Neuronal stem cell (in vitro differentiated cells): Measurements from ENCODE around the gene ORC3.
"Not testable (repeated sequence)": the region's sequence is repeated elsewhere in the genome, so short reads cannot be mapped to it uniquely, and the experiment has no call there.

Experiments
- DNase-seq: peaks from one replicate; pipeline ENCODE4 v3.0.0-alpha.2; 2013; ENCODE audit warnings: low spot score
- H2AFZ ChIP-seq: one replicate; pipeline ENCODE4 v1.6.1; 2013; ENCODE audit warnings: mild to moderate bottlenecking, low read length, inconsistent platforms
- H2AK5ac ChIP-seq: 2 replicates; pipeline ENCODE4 v1.6.1; 2013; ENCODE audit warnings: low read depth, mild to moderate bottlenecking, inconsistent platforms, low read length, moderate library complexity, mixed read lengths
- H2BK120ac ChIP-seq: 2 replicates; pipeline ENCODE4 v1.6.1; 2013; ENCODE audit warnings: low read depth, mild to moderate bottlenecking, inconsistent platforms, low read length, moderate library complexity, mixed read lengths
- H2BK12ac ChIP-seq: one replicate; pipeline ENCODE4 v1.6.1; 2013; ENCODE audit warnings: low read length, inconsistent platforms
- H2BK15ac ChIP-seq: 2 replicates; pipeline ENCODE4 v1.6.1; 2013; ENCODE audit warnings: mild to moderate bottlenecking, low read length, inconsistent platforms, mixed read lengths
- H2BK5ac ChIP-seq: one replicate; pipeline ENCODE4 v1.6.1; 2013; ENCODE audit warnings: inconsistent platforms, mild to moderate bottlenecking, low read length, moderate library complexity
- H3K14ac ChIP-seq: one replicate; pipeline ENCODE4 v1.6.1; 2013; ENCODE audit warnings: low read length, inconsistent platforms
- H3K18ac ChIP-seq: 2 replicates; pipeline ENCODE4 v1.6.1; 2013; ENCODE audit warnings: low read length, inconsistent platforms
- H3K23ac ChIP-seq: 2 replicates; pipeline ENCODE4 v1.6.1; 2013; ENCODE audit warnings: low read depth, mild to moderate bottlenecking, mixed read lengths, low read length, inconsistent platforms; ENCODE audit not compliant: poor library complexity
- H3K27ac ChIP-seq: replicated peaks from 3 replicates; pipeline ENCODE4 v1.5.1; 2013; ENCODE audit warnings: low read length, inconsistent platforms
- H3K27me3 ChIP-seq, 3 experiments: 2 replicates each; pipeline ENCODE4 v1.6.1; 2013; ENCODE audit warnings: low read length in 3 of 3, mild to moderate bottlenecking in 2 of 3, inconsistent platforms in 1 of 3, low read depth in 1 of 3, mixed read lengths in 1 of 3, moderate library complexity in 1 of 3; ENCODE audit not compliant: control insufficient read depth in 3 of 3, insufficient read depth in 3 of 3
- H3K36me3 ChIP-seq, 2 donors: replicated peaks in 1 of 2; 2 replicates each; pipeline ENCODE4 v1.6.1; 2013; ENCODE audit warnings: low read length in 2 of 2; ENCODE audit not compliant: control insufficient read depth in 2 of 2, insufficient read depth in 2 of 2
- H3K4ac ChIP-seq: 2 replicates; pipeline ENCODE4 v1.6.1; 2013; ENCODE audit warnings: inconsistent platforms, mild to moderate bottlenecking, low read length, moderate library complexity
- H3K4me1 ChIP-seq, 2 donors: 1 replicate in 1 of 2; 2 replicates in 1 of 2; pipeline ENCODE4 v1.6.1; 2013; ENCODE audit warnings: low read length in 2 of 2, low read depth in 1 of 2; ENCODE audit not compliant: control insufficient read depth in 2 of 2, insufficient read depth in 1 of 2
- H3K4me2 ChIP-seq: one replicate; pipeline ENCODE4 v1.6.1; 2013; ENCODE audit warnings: mild to moderate bottlenecking, low read length, inconsistent platforms; ENCODE audit not compliant: insufficient read depth, poor library complexity, severe bottlenecking
- H3K4me3 ChIP-seq, 2 donors: 2 replicates each; pipeline ENCODE4 v1.5.1; 2013; ENCODE audit warnings: low read length in 2 of 2, mild to moderate bottlenecking in 2 of 2, inconsistent platforms in 1 of 2, moderate library complexity in 1 of 2
- H3K79me1 ChIP-seq: one replicate; pipeline ENCODE4 v1.6.1; 2013; ENCODE audit warnings: low read depth, mild to moderate bottlenecking, inconsistent platforms, low read length, moderate library complexity
- H3K9ac ChIP-seq: one replicate; pipeline ENCODE4 v1.6.1; 2013; ENCODE audit warnings: mild to moderate bottlenecking, low read depth, low read length, inconsistent platforms; ENCODE audit not compliant: poor library complexity
- H3K9me3 ChIP-seq, 2 donors: replicated peaks in 1 of 2; 2 replicates each; pipeline versions ENCODE3 to v1.6.1; 2013; ENCODE audit warnings: low read length in 2 of 2, mild to moderate bottlenecking in 2 of 2, inconsistent platforms in 1 of 2, low read depth in 1 of 2, mixed read lengths in 1 of 2, moderate library complexity in 1 of 2; ENCODE audit not compliant: control insufficient read depth in 2 of 2, insufficient read depth in 1 of 2
- H4K8ac ChIP-seq: one replicate; pipeline ENCODE4 v1.6.1; 2013; ENCODE audit warnings: low read depth, mild to moderate bottlenecking, inconsistent platforms, low read length, moderate library complexity
- H4K91ac ChIP-seq: one replicate; pipeline ENCODE4 v1.6.1; 2013; ENCODE audit warnings: low read length, low read depth, mild to moderate bottlenecking, inconsistent platforms; ENCODE audit not compliant: poor library complexity
- WGBS, 2 donors: extraction: QIAGEN DNeasy Blood & Tissue Kit; methylation state at CpG; one replicate each; pipeline ENCODE4 v1.1.7; 2013; ENCODE audit warnings: missing lambda C conversion rate in 2 of 2, mixed read lengths in 1 of 2; ENCODE audit not compliant: insufficient read length in 2 of 2, insufficient replicate concordance in 1 of 2; ENCODE audit errors: extremely low coverage in 2 of 2; 5-methylcytosine and 5-hydroxymethylcytosine counted together

The ORC3 gene

GRCh38 chr6:87706187-87706966, 116.4 kb downstream of the ORC3 start:
- H4K8ac ChIP-seq: no peak overlapping the region
- no peak overlapping the region for H3K4ac ChIP-seq
- H2AK5ac ChIP-seq: no peak overlapping the region
- no peak overlapping the region for H3K4me3 ChIP-seq
- H2AFZ ChIP-seq: no peak overlapping the region
- H2BK120ac ChIP-seq: no peak overlapping the region
- no peaks in the 10 kb centered on the region for H3K4me1 ChIP-seq
- H3K27ac ChIP-seq: no peak overlapping the region
- no peak overlapping the region for H3K9ac ChIP-seq
- H3K79me1 ChIP-seq: no peaks in the 10 kb centered on the region
- no peaks in the 10 kb centered on the region for H3K9me3 ChIP-seq
- no peak for DNase-seq
- no peak overlapping the region for H2BK15ac ChIP-seq
- no peak overlapping the region for H2BK5ac ChIP-seq
- H3K18ac ChIP-seq: no peak overlapping the region
- WGBS, 2 donors: no CpG with 5 or more reads among the region's 3 CpGs
- H3K23ac ChIP-seq: no peak overlapping the region
- no peak overlapping the region for H3K4me2 ChIP-seq
- no peak overlapping the region for H3K14ac ChIP-seq
- H3K27me3 ChIP-seq: no peaks in the 10 kb centered on the region
- no peaks in the 10 kb centered on the region for H3K36me3 ChIP-seq
- H4K91ac ChIP-seq: no peak overlapping the region
- no peak overlapping the region for H2BK12ac ChIP-seq

- not testable (repeated sequence) for H3K14ac ChIP-seq, DNase-seq, H2AFZ ChIP-seq, H3K36me3 ChIP-seq, H3K23ac ChIP-seq, H3K4me1 ChIP-seq, H2BK15ac ChIP-seq, H3K27me3 ChIP-seq, H3K9ac ChIP-seq, H2AK5ac ChIP-seq, H2BK120ac ChIP-seq, H3K79me1 ChIP-seq, H3K27ac ChIP-seq, H4K91ac ChIP-seq, H3K4me2 ChIP-seq, H4K8ac ChIP-seq, H2BK12ac ChIP-seq, H3K18ac ChIP-seq, H3K4me3 ChIP-seq, H3K9me3 ChIP-seq, H2BK5ac ChIP-seq, H3K4ac ChIP-seq
- no CpG with 5 or more reads among the region's 7 CpGs for WGBS, 2 donors
These were observed 118.9 kb downstream of the ORC3 start for GRCh38 chr6:87708581-87709427.

- DNase-seq: no peak
- Histone ChIP-seq H2AFZ (no peak overlapping the region), H2BK5ac (no peak overlapping the region), H3K79me1 (no peaks in the 10 kb centered on the region), H3K14ac (no peak overlapping the region), H3K27ac (no peak overlapping the region), H2BK120ac (no peak overlapping the region), H4K8ac (no peak overlapping the region), H3K4me3 (no peak overlapping the region), H3K4me1 (peaks cover 0 to 2% of the 10 kb centered on the region in 2 donors), H4K91ac (no peak overlapping the region), H3K36me3 (no peaks in the 10 kb centered on the region), H3K9ac (no peak overlapping the region), H3K4me2 (no peak overlapping the region), H2BK12ac (no peak overlapping the region), H3K18ac (no peak overlapping the region), H3K23ac (no peak overlapping the region), H2BK15ac (no peak overlapping the region), H3K9me3 (no peaks in the 10 kb centered on the region), H3K4ac (no peak overlapping the region), H3K27me3 (no peaks in the 10 kb centered on the region), H2AK5ac (no peak overlapping the region)
- WGBS, 2 donors: no CpG with 5 or more reads among the region's 3 CpGs
These were observed 120.2 kb downstream of the ORC3 start for GRCh38 chr6:87710090-87710489.

- not testable (repeated sequence) for H3K79me1 ChIP-seq, H3K36me3 ChIP-seq, H3K4me3 ChIP-seq, H4K91ac ChIP-seq, H2AFZ ChIP-seq, H3K4ac ChIP-seq, H3K9ac ChIP-seq, H2BK12ac ChIP-seq, H3K9me3 ChIP-seq, H3K18ac ChIP-seq, H3K23ac ChIP-seq, H3K14ac ChIP-seq, H2AK5ac ChIP-seq, DNase-seq, H2BK15ac ChIP-seq, H2BK120ac ChIP-seq, H4K8ac ChIP-seq, H3K27me3 ChIP-seq, H3K27ac ChIP-seq, H2BK5ac ChIP-seq, H3K4me2 ChIP-seq, H3K4me1 ChIP-seq
- no CpG with 5 or more reads among the region's 3 CpGs for WGBS, 2 donors
These were observed 122.8 kb downstream of the ORC3 start for GRCh38 chr6:87712713-87713112.
